ENCODE data around the gene ABCB11.
"Not testable (repeated sequence)": the region's sequence is repeated elsewhere in the genome, so short reads cannot be mapped to it uniquely, and the experiment has no call there.

Gene ABCB11

GRCh38 chr2:169027234-169027633 lies 3.9 kb downstream of the ABCB11 start:
- H3K4me3 ChIP-seq (ENCODE audit: low read length) = no peak overlapping the region
- no peak for TF ChIP-seq ZNF274 (IDR thresholded peaks at IDR 0.05; ENCODE audit: low read depth, low read length)

- TF ChIP-seq ZNF274 (IDR thresholded peaks at IDR 0.05; ENCODE audit: low read depth, low read length) = no peak
- no peak overlapping the region for H3K4me3 ChIP-seq (ENCODE audit: low read length)
Observed at GRCh38 chr2:169026056-169026455, 5.1 kb downstream of the ABCB11 start.

GRCh38 chr2:169023161-169023560 lies 8.0 kb downstream of the ABCB11 start:
- H3K4me3 ChIP-seq (ENCODE audit: low read length) = no peak overlapping the region
- no peak for TF ChIP-seq ZNF274 (IDR thresholded peaks at IDR 0.05; ENCODE audit: low read depth, low read length)

GRCh38 chr2:169018390-169018789 lies 12.7 kb downstream of the ABCB11 start:
- no peak overlapping the region for H3K4me3 ChIP-seq (ENCODE audit: low read length)
- no peak for TF ChIP-seq ZNF274 (IDR thresholded peaks at IDR 0.05; ENCODE audit: low read depth, low read length)

- no peak for TF ChIP-seq ZNF274 (IDR thresholded peaks at IDR 0.05; ENCODE audit: low read depth, low read length)
- H3K4me3 ChIP-seq (ENCODE audit: low read length) = no peak overlapping the region
Observed at GRCh38 chr2:169015943-169016342, 15.2 kb downstream of the ABCB11 start.

GRCh38 chr2:169014780-169015179 lies 16.3 kb downstream of the ABCB11 start:
- no peak for TF ChIP-seq ZNF274 (IDR thresholded peaks at IDR 0.05; ENCODE audit: low read depth, low read length)
- H3K4me3 ChIP-seq (ENCODE audit: low read length) = no peak overlapping the region

GRCh38 chr2:169013628-169014026 lies 17.5 kb downstream of the ABCB11 start:
- H3K4me3 ChIP-seq (ENCODE audit: low read length) = no peak overlapping the region
- TF ChIP-seq ZNF274 (IDR thresholded peaks at IDR 0.05; ENCODE audit: low read depth, low read length) = no peak

GRCh38 chr2:169012812-169013627 lies 18.1 kb downstream of the ABCB11 start:
- TF ChIP-seq ZNF274 (IDR thresholded peaks at IDR 0.05; ENCODE audit: low read depth, low read length) = no peak
- H3K4me3 ChIP-seq (ENCODE audit: low read length) = no peak overlapping the region

- not testable (repeated sequence) for H3K4me3 ChIP-seq (ENCODE audit: low read length)
Observed at GRCh38 chr2:169012191-169012792, 18.8 kb downstream of the ABCB11 start.

- H3K4me3 ChIP-seq (ENCODE audit: low read length) = no peak overlapping the region
- no peak for TF ChIP-seq ZNF274 (IDR thresholded peaks at IDR 0.05; ENCODE audit: low read depth, low read length)
Observed at GRCh38 chr2:169011698-169012097, 19.4 kb downstream of the ABCB11 start.

- no peak for TF ChIP-seq ZNF274 (IDR thresholded peaks at IDR 0.05; ENCODE audit: low read depth, low read length)
- no peak overlapping the region for H3K4me3 ChIP-seq (ENCODE audit: low read length)
Observed at GRCh38 chr2:169010633-169011460, 20.3 kb downstream of the ABCB11 start.

GRCh38 chr2:169009865-169010579 lies 21.1 kb downstream of the ABCB11 start:
- TF ChIP-seq ZNF274 (IDR thresholded peaks at IDR 0.05; ENCODE audit: low read depth, low read length) = no peak
- H3K4me3 ChIP-seq (ENCODE audit: low read length) = no peak overlapping the region

GRCh38 chr2:169007941-169008340 lies 23.2 kb downstream of the ABCB11 start:
- no peak for TF ChIP-seq ZNF274 (IDR thresholded peaks at IDR 0.05; ENCODE audit: low read depth, low read length)

GRCh38 chr2:169007356-169007755 lies 23.8 kb downstream of the ABCB11 start:
- H3K4me3 ChIP-seq (ENCODE audit: low read length) = no peak overlapping the region
- no peak for TF ChIP-seq ZNF274 (IDR thresholded peaks at IDR 0.05; ENCODE audit: low read depth, low read length)

More at GRCh38 chr2:169007941-169008340, 23.2 kb downstream of the ABCB11 start:
- H3K4me3 ChIP-seq (ENCODE audit: low read length) = no peak overlapping the region

Data from GM08714 (cell line).